Measurements from ENCODE around the gene GLUD1. TPM values are rescaled to one million over a fixed set of nuclear protein-coding genes. Genes with fewer than 3 reads are reported as not detected.
"Not testable (repeated sequence)": the region's sequence is repeated elsewhere in the genome, so short reads cannot be mapped to it uniquely, and the experiment has no call there.

Gene GLUD1
- 102 TPM for polyA plus RNA-seq (2013, experiment 1 of 4)
- 101 TPM for polyA plus RNA-seq (2013, experiment 2 of 4)
- 79.2 TPM for polyA plus RNA-seq (2013, experiment 3 of 4)
- polyA plus RNA-seq (2013, experiment 4 of 4) = 86.2 TPM

DNA sequence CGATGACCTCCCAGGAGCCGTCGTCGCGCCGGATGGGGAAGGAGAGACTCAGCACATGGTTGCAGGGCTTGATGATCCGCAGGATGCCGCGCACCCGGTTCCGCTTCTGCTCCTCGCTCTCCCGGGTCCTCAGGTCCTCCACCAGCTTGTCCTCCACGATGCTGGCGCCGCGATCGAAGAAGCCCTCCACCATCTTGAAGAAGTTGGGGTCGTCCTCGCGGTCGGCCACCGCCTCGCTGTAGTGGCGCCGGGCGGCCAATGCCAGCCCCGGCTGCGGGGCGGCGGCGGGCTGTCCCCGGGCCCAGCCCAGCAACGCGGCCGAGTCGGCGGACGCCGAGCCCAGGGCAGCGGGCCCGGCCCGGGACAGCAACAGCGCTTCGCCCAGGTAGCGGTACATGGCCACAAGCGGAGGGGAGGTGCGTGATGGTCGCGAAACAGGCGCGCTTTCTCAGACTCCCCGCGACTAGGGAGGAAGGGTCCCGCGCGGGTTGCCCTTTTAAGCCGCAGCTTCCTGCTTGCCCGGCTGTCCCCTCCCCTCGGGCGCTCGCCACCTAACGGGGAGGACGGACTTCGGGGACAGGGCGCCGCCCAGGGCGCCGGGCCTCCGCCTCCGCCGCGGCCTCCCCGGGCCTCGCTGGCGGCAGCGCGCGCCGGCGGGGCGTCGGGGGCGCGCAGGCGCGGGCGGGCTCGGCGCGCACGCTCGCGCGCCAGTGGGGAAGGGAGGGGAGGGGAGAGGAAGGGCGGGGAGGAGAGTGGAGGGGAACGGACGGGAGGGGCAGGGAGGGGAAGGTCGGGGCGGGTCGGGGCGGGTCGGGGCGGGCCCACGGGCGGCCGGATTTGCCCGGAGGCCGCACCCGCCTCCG, at the start of gene GLUD1, which contains the start of gene SHLD2:
Gene GLUD1, minus strand, starts transcription at position 471 of the 863 bp plus-strand sequence. Its CDS starts 74 bp downstream, at position 397.
Gene SHLD2, plus strand, starts transcription at position 834 of the 863 bp plus-strand sequence. CDS start 56,149 bp downstream, outside the sequence.
- H3K9me3 ChIP-seq (ENCODE audit: control insufficient read depth, low read length) = no peaks in the 10 kb centered on the region
- H3K36me3 ChIP-seq (ENCODE audit: control insufficient read depth, insufficient read depth, low read length) = no peaks in the 10 kb centered on the region
- no peaks in the 10 kb centered on the region for H3K27me3 ChIP-seq (ENCODE audit: control insufficient read depth, insufficient read depth, low read length, poor library complexity, severe bottlenecking)
- H3K27ac ChIP-seq (ENCODE audit: insufficient read depth, low read depth, low read length, poor library complexity, severe bottlenecking) = peak within 1 kb of the TSS; percentile 83
- H3K4me1 ChIP-seq (ENCODE audit: control insufficient read depth, insufficient read depth, low read length) = peaks cover 15% of the 10 kb centered on the region
- peak within 1 kb of the TSS; percentile 66 for H3K4me3 ChIP-seq (ENCODE audit: insufficient read depth, low read depth, low read length)
- WGBS, 2 experiments = 1% methylated on average over 96 to 111 of the region's 111 CpGs

DNA sequence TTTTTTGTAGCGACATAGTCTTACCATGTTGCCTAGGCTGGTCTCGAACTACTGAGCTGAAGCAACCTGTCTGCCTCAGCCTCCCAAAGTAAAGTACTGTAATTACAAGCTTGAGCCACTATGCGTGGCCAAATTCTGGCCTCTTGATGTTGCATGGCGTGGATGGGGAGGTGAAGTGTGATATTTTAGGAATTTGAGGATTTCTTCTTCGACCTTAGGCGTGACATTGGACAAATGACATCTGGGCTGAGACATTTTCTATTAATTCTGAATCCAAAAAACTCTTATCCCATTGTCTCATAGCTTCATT, 48.4 kb upstream of the GLUD1 start:
- H3K27ac ChIP-seq (ENCODE audit: insufficient read depth, low read depth, low read length, poor library complexity, severe bottlenecking); H3K4me3 ChIP-seq (ENCODE audit: insufficient read depth, low read depth, low read length); H3K4me1 ChIP-seq (ENCODE audit: control insufficient read depth, insufficient read depth, low read length); H3K9me3 ChIP-seq (ENCODE audit: control insufficient read depth, low read length); H3K36me3 ChIP-seq (ENCODE audit: control insufficient read depth, insufficient read depth, low read length); H3K27me3 ChIP-seq (ENCODE audit: control insufficient read depth, insufficient read depth, low read length, poor library complexity, severe bottlenecking): not testable (repeated sequence)
- WGBS, 2 experiments = 94 to 96% methylated on average over 6 of the region's 6 CpGs

DNA sequence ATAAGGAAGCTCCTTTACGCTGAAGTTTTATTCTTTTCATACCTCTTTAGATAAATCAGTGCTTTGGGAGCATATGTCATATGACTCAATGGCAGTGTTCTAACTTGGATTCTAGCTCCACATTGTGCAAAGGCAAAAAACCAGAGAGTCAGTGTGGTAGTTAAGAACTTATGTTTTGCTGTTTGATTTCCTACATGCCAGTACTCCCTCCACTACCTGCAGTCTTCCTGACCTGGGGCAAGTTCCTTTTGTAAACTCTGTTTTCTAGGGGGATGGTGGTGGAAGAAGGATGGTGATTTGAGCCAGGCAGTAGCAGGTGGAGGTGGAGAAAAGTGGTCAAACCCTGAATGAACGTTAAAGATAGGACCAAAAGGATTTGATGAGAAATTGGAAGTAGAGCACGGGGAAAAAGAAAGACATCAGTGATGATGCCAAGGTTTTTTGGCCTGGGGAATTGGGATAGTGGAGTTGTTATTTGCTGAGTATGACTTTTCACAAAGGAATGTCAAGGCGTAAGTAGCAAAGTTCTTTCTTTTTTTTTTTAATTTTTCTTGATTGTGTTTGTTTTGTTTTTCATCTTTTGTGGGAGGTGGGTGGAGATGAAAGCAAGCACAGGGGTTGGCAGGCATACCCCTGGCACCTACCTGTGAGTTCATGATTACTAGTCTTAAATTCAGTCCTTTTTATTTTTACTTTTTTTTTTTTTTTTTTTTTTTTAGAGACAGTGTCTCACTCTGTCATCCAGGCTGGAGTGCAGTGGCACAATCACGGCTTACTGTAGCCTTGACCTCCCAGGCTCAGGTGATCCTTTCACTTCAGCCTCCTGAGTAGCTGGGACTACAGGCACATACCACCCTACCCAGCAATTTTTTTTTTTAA, 47.8 kb upstream of the GLUD1 start:
- H3K27ac ChIP-seq (ENCODE audit: insufficient read depth, low read depth, low read length, poor library complexity, severe bottlenecking); H3K36me3 ChIP-seq (ENCODE audit: control insufficient read depth, insufficient read depth, low read length); H3K4me3 ChIP-seq (ENCODE audit: insufficient read depth, low read depth, low read length); H3K27me3 ChIP-seq (ENCODE audit: control insufficient read depth, insufficient read depth, low read length, poor library complexity, severe bottlenecking); H3K4me1 ChIP-seq (ENCODE audit: control insufficient read depth, insufficient read depth, low read length); H3K9me3 ChIP-seq (ENCODE audit: control insufficient read depth, low read length): not testable (repeated sequence)
- 92 to 95% methylated on average over 3 to 5 of the region's 5 CpGs for WGBS, 2 experiments

DNA sequence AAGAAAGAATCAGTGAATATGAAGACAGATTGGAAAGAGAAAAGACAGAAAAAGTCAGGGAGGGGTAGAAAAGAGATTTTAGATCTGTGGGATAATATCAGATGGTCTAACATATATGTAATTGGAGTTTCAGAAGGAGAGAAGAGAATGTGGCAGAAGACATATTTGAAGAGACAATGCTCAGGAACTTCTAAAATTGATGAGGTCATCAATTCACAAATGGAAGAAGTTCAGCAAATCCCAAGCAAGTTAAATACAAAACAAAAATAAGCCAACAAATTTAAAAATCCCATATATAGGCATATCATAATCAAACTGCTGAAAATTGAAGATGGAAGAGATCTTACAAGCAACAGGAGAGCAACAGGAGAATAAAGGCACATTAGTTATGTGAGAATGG, 42.8 kb upstream of the GLUD1 start:
- H3K27me3 ChIP-seq (ENCODE audit: control insufficient read depth, insufficient read depth, low read length, poor library complexity, severe bottlenecking); H3K4me1 ChIP-seq (ENCODE audit: control insufficient read depth, insufficient read depth, low read length); H3K9me3 ChIP-seq (ENCODE audit: control insufficient read depth, low read length); H3K27ac ChIP-seq (ENCODE audit: insufficient read depth, low read depth, low read length, poor library complexity, severe bottlenecking); H3K4me3 ChIP-seq (ENCODE audit: insufficient read depth, low read depth, low read length); H3K36me3 ChIP-seq (ENCODE audit: control insufficient read depth, insufficient read depth, low read length): not testable (repeated sequence)

DNA sequence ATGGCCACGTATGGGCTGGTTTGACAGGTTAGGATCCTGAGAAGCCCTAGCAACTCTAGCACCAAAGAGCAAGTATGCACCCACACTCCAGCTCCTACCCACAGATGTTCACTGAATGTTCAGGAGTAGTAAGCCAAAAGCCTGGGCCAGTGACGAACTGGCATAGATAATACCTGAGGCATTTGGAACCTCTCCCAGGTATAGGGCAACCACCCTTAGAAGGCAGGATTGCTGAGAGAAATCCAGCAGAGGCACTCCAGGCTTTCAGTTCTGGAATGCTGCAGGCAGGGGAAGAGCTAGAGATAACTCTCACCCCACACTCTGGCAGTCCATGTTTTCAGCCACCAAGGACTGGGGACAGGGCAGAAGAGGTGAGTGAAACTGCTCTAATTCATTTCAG, 39.8 kb upstream of the GLUD1 start:
- WGBS, 2 experiments = 89 to 100% methylated on average over 1 of the region's 2 CpGs
- H3K9me3 ChIP-seq (ENCODE audit: control insufficient read depth, low read length); H3K27ac ChIP-seq (ENCODE audit: insufficient read depth, low read depth, low read length, poor library complexity, severe bottlenecking); H3K27me3 ChIP-seq (ENCODE audit: control insufficient read depth, insufficient read depth, low read length, poor library complexity, severe bottlenecking); H3K36me3 ChIP-seq (ENCODE audit: control insufficient read depth, insufficient read depth, low read length); H3K4me3 ChIP-seq (ENCODE audit: insufficient read depth, low read depth, low read length); H3K4me1 ChIP-seq (ENCODE audit: control insufficient read depth, insufficient read depth, low read length): not testable (repeated sequence)

DNA sequence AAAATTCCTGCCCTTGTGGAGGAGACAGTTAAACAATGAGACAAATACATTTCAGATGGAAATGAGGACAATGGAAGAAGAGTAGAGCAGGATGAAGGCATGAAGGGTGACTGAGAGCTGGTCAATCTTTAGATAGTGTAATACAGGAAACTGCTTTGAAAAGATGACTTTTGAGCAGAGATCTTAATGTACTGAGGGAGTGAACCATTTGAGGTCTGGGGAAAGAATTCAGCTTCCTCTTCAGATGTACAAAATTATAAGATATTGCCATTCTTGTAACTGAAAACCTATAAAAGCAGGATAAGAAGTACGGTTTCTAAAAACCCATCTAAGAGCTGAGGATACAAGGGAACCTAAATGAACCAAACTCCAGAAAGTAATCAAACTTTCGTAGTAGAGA, 39.3 kb upstream of the GLUD1 start:
- WGBS, 2 experiments = 93 to 99% methylated on average over 2 of the region's 2 CpGs
- H3K27me3 ChIP-seq (ENCODE audit: control insufficient read depth, insufficient read depth, low read length, poor library complexity, severe bottlenecking); H3K9me3 ChIP-seq (ENCODE audit: control insufficient read depth, low read length); H3K36me3 ChIP-seq (ENCODE audit: control insufficient read depth, insufficient read depth, low read length); H3K4me3 ChIP-seq (ENCODE audit: insufficient read depth, low read depth, low read length); H3K27ac ChIP-seq (ENCODE audit: insufficient read depth, low read depth, low read length, poor library complexity, severe bottlenecking); H3K4me1 ChIP-seq (ENCODE audit: control insufficient read depth, insufficient read depth, low read length): not testable (repeated sequence)

DNA sequence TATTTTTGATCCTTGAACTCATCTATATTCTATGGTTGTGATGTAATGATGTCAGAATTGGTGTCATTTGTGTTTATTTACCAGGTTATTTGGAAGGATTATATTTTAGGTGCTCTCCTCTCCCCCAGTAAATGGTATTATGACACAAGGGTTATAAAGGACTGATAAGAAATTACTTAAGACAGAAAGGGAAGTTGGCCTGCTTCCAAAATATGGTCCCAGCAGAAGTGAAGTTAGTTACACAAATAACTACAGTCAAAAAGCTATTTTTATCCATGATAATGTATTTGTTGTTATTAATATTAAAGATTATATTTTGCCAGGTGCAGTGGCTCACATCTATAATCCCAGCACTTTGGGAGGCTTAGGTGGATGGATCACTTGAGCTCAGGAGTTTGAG, 37.5 kb upstream of the GLUD1 start:
- not testable (repeated sequence) for H3K27ac ChIP-seq (ENCODE audit: insufficient read depth, low read depth, low read length, poor library complexity, severe bottlenecking); H3K36me3 ChIP-seq (ENCODE audit: control insufficient read depth, insufficient read depth, low read length); H3K4me3 ChIP-seq (ENCODE audit: insufficient read depth, low read depth, low read length); H3K27me3 ChIP-seq (ENCODE audit: control insufficient read depth, insufficient read depth, low read length, poor library complexity, severe bottlenecking); H3K4me1 ChIP-seq (ENCODE audit: control insufficient read depth, insufficient read depth, low read length); H3K9me3 ChIP-seq (ENCODE audit: control insufficient read depth, low read length)

DNA sequence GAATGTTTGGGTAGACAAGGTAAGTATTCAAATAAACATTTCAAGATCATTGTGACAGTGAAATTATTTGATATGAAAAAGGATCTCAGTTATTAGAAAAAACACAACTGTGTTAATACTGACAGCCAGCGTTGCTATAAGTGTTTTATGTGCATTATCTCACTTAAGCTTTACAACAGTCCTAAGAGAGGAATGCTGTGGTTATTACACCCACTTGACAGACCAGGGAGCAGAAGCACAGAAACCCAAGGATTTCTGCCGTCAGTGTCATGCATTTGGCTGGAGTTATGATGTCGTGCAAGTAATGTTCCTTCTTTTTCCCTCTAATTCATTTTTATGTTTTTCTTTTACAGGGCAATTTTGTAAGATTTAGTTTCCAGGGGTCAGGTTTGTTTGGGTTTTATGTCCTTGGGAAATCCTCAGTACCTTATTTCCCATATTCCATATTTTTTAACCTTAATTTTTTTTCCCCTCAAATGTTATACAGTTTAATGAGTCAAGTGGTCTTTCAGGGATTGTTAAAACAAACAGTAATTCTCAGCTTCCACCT, 33.0 kb upstream of the GLUD1 start:
- H3K4me1 ChIP-seq (ENCODE audit: control insufficient read depth, insufficient read depth, low read length); H3K9me3 ChIP-seq (ENCODE audit: control insufficient read depth, low read length); H3K27ac ChIP-seq (ENCODE audit: insufficient read depth, low read depth, low read length, poor library complexity, severe bottlenecking); H3K4me3 ChIP-seq (ENCODE audit: insufficient read depth, low read depth, low read length); H3K36me3 ChIP-seq (ENCODE audit: control insufficient read depth, insufficient read depth, low read length); H3K27me3 ChIP-seq (ENCODE audit: control insufficient read depth, insufficient read depth, low read length, poor library complexity, severe bottlenecking): not testable (repeated sequence)
- WGBS, 2 experiments = 100% methylated on average over 1 of the region's 3 CpGs; no CpG with 5 or more reads in 1 of the 2 experiments

DNA sequence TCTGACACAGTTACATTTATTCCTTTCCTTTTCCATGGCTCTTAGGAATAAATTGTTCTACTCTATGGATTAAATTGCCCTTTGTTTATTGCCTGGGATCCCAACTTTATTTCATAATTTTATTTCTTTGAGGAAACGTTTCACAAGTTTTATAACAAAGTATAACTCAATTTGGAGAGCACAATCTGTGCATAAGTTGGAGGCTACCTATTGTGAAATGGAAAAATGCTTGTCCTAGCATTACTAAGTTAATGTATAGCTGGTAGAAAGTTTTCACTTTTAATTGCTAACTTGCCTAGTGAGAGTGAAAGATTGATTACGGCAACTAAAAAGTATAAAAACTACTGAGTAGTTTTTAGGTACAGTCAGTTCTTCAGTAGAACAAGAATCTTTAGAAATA, 32.4 kb upstream of the GLUD1 start:
- not testable (repeated sequence) for H3K27ac ChIP-seq (ENCODE audit: insufficient read depth, low read depth, low read length, poor library complexity, severe bottlenecking); H3K4me3 ChIP-seq (ENCODE audit: insufficient read depth, low read depth, low read length); H3K4me1 ChIP-seq (ENCODE audit: control insufficient read depth, insufficient read depth, low read length); H3K27me3 ChIP-seq (ENCODE audit: control insufficient read depth, insufficient read depth, low read length, poor library complexity, severe bottlenecking); H3K9me3 ChIP-seq (ENCODE audit: control insufficient read depth, low read length); H3K36me3 ChIP-seq (ENCODE audit: control insufficient read depth, insufficient read depth, low read length)
- no CpG with 5 or more reads among the region's 2 CpGs for WGBS, 2 experiments

DNA sequence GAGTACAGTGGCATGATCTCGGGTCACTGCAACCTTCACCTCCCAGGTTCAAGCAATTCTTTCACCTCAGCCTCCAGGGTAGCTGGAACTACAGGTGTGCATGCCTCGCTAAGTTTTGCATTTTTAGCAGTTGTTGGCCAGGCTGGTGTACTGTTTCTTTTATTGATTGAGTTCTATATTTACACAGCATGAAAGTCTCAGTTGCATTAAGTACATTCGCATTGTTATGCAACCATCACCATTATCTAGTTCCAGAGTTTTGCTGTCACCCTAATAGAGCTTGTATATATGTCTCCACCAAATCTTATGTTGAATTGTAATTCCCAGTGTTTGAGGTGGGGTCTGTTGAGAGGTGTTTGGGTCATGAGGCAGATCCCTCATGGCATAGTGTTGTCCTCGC, 28.7 kb upstream of the GLUD1 start:
- H3K27ac ChIP-seq (ENCODE audit: insufficient read depth, low read depth, low read length, poor library complexity, severe bottlenecking); H3K27me3 ChIP-seq (ENCODE audit: control insufficient read depth, insufficient read depth, low read length, poor library complexity, severe bottlenecking); H3K9me3 ChIP-seq (ENCODE audit: control insufficient read depth, low read length); H3K36me3 ChIP-seq (ENCODE audit: control insufficient read depth, insufficient read depth, low read length); H3K4me3 ChIP-seq (ENCODE audit: insufficient read depth, low read depth, low read length); H3K4me1 ChIP-seq (ENCODE audit: control insufficient read depth, insufficient read depth, low read length): not testable (repeated sequence)
- 86% methylated on average over 1 of the region's 4 CpGs; no CpG with 5 or more reads in 1 of the 2 experiments for WGBS, 2 experiments
